Measurements from ENCODE around the gene PPDPF. TPM values are rescaled to one million over a fixed set of nuclear protein-coding genes. Genes with fewer than 3 reads are reported as not detected.
"Not testable (repeated sequence)": the region's sequence is repeated elsewhere in the genome, so short reads cannot be mapped to it uniquely, and the experiment has no call there.

The PPDPF gene
- total RNA-seq, 1 donor from 2014 or later, result 251 TPM

DNA sequence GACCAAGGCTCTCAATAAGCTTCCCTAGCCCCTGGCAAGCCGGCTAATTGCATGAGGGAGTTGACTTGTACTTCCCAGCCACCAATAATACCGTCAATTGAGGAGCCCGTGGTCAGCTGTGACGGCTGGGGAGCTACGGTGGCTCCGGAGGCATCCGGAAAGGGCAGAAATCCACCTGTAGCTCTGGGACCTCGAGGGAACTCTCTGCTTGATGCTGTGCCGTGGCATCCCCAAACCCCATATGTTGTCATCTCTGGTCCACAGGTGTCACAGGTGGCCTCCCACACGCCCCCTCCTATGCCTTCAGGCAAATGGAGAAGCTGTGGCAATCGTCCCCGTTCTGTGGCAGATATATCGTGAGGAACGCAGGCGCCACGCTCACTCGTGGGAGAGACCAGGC is 42.6 kb upstream of the PPDPF start:
- no peak overlapping the region for H2AFZ ChIP-seq (ENCODE audit: low read depth, low read length)
- no peak for FAIRE-seq

DNA sequence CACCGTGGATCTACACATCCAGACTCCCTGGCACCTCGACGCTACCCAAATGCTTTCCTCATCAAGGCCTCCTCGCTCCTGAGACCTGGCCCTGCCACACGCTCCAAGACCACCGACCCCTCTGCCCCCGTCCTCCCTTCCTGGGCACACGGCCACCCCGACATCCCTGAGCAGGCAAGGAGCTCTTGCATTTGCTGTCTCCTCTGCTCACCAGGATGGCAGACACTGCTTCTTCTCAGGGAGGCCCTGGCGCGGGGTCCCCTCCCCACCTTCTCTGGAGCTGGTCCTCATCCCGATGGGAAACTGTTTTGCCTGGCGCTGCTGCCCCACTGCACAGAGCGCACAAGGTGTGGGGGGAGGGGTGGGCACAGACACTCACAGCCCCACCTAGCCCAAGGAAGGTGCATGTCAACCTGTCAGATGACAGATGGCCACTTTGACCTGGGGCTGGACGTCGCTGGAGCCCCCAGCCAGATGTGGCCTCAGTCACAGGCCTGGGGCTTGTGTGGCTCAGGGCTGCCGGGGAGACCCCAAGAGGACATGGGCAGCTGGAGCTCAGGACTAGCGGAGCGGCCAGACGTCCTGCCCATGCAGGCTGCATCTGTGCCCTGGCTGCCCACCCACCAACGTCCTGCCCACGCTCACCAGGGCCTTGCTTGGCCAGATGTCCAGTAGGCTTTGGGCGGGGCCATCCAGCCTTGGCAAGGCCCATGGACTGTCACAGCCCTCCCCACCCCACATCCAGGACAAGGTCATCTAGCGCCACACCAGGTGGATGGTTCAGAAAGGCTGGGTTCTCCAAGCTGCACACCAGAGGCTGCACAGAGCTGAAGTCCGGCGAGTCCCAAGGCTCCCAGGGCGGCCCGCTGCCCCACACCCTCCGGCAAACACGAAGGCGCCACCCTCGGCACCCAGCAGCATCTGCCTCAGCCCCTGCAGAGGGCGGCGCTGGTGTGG is 41.9 kb upstream of the PPDPF start:
- Histone ChIP-seq H2AFZ (ENCODE audit: low read depth, low read length) (no peak overlapping the region), H3K4me1 (ENCODE audit: insufficient read depth, low read length) (peaks cover 3% of the 10 kb centered on the region), H4K20me1 (ENCODE audit: insufficient read depth, low read length) (peaks cover 7% of the 10 kb centered on the region), H3K36me3 (ENCODE audit: insufficient read depth, low read length) (no peaks in the 10 kb centered on the region), H3K27me3 (ENCODE audit: insufficient read depth, low read length) (peaks cover 24% of the 10 kb centered on the region), H3K4me2 (ENCODE audit: low read length) (no peak overlapping the region), H3K9ac (ENCODE audit: low read length) (no peak overlapping the region), H3K27ac (ENCODE audit: low read depth, low read length) (no peak overlapping the region), H3K4me3 (ENCODE audit: insufficient read depth, low read depth, low read length) (no peak overlapping the region), H3K9me3 (ENCODE audit: insufficient read depth, low read depth, low read length) (no peaks in the 10 kb centered on the region), H3K79me2 (ENCODE audit: insufficient read depth, low read length) (no peaks in the 10 kb centered on the region)
- DNase-seq (ENCODE audit: low read depth) (no peak), FAIRE-seq (no peak)
- no peak overlapping the region for H3K27ac Mint-ChIP-seq (ENCODE audit: unreplicated experiment)
- H3K4me3 Mint-ChIP-seq (ENCODE audit: unreplicated experiment), result no peak overlapping the region
- TF ChIP-seq, protein P1, sequence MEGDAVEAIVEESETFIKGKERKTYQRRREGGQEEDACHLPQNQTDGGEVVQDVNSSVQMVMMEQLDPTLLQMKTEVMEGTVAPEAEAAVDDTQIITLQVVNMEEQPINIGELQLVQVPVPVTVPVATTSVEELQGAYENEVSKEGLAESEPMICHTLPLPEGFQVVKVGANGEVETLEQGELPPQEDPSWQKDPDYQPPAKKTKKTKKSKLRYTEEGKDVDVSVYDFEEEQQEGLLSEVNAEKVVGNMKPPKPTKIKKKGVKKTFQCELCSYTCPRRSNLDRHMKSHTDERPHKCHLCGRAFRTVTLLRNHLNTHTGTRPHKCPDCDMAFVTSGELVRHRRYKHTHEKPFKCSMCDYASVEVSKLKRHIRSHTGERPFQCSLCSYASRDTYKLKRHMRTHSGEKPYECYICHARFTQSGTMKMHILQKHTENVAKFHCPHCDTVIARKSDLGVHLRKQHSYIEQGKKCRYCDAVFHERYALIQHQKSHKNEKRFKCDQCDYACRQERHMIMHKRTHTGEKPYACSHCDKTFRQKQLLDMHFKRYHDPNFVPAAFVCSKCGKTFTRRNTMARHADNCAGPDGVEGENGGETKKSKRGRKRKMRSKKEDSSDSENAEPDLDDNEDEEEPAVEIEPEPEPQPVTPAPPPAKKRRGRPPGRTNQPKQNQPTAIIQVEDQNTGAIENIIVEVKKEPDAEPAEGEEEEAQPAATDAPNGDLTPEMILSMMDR (IDR thresholded peaks at IDR 0.05; ENCODE audit: insufficient read depth, low read depth, low read length), result no peak
- no peak for TF ChIP-seq EZH2 (IDR thresholded peaks at IDR 0.05; ENCODE audit: insufficient read depth, low read length)
- H3K4me1 Mint-ChIP-seq (ENCODE audit: low read depth, unreplicated experiment), result no peaks in the 10 kb centered on the region
- peaks cover 55% of the 10 kb centered on the region for H3K27me3 Mint-ChIP-seq (ENCODE audit: low read depth, unreplicated experiment)
- H3K36me3 Mint-ChIP-seq (ENCODE audit: low read depth, unreplicated experiment), result peaks cover 2% of the 10 kb centered on the region
- no peaks in the 10 kb centered on the region for H3K9me3 Mint-ChIP-seq (ENCODE audit: unreplicated experiment)

More for the DNA sequence above, 42.6 kb upstream of the PPDPF start:
- H3K27me3 ChIP-seq (ENCODE audit: insufficient read depth, low read length), result peaks cover 27% of the 10 kb centered on the region
- H3K4me3 Mint-ChIP-seq (ENCODE audit: unreplicated experiment), result no peak overlapping the region
- no peak overlapping the region for H3K27ac Mint-ChIP-seq (ENCODE audit: unreplicated experiment)
- peaks cover 4% of the 10 kb centered on the region for H4K20me1 ChIP-seq (ENCODE audit: insufficient read depth, low read length)
- DNase-seq (ENCODE audit: low read depth), result no peak
- peaks cover 2% of the 10 kb centered on the region for H3K36me3 Mint-ChIP-seq (ENCODE audit: low read depth, unreplicated experiment)
- no peak overlapping the region for H3K4me3 ChIP-seq (ENCODE audit: insufficient read depth, low read depth, low read length)
- H3K4me2 ChIP-seq (ENCODE audit: low read length), result no peak overlapping the region
- TF ChIP-seq EZH2 (IDR thresholded peaks at IDR 0.05; ENCODE audit: insufficient read depth, low read length), result no peak
- TF ChIP-seq, protein P1 (IDR thresholded peaks at IDR 0.05; ENCODE audit: insufficient read depth, low read depth, low read length), result no peak
- H3K79me2 ChIP-seq (ENCODE audit: insufficient read depth, low read length), result no peaks in the 10 kb centered on the region
- peaks cover 3% of the 10 kb centered on the region for H3K4me1 ChIP-seq (ENCODE audit: insufficient read depth, low read length)
- no peaks in the 10 kb centered on the region for H3K9me3 ChIP-seq (ENCODE audit: insufficient read depth, low read depth, low read length)
- no peaks in the 10 kb centered on the region for H3K4me1 Mint-ChIP-seq (ENCODE audit: low read depth, unreplicated experiment)
- no peaks in the 10 kb centered on the region for H3K9me3 Mint-ChIP-seq (ENCODE audit: unreplicated experiment)
- peaks cover 55% of the 10 kb centered on the region for H3K27me3 Mint-ChIP-seq (ENCODE audit: low read depth, unreplicated experiment)
- no peak overlapping the region for H3K27ac ChIP-seq (ENCODE audit: low read depth, low read length)
- H3K9ac ChIP-seq (ENCODE audit: low read length), result no peak overlapping the region
- no peaks in the 10 kb centered on the region for H3K36me3 ChIP-seq (ENCODE audit: insufficient read depth, low read length)

DNA sequence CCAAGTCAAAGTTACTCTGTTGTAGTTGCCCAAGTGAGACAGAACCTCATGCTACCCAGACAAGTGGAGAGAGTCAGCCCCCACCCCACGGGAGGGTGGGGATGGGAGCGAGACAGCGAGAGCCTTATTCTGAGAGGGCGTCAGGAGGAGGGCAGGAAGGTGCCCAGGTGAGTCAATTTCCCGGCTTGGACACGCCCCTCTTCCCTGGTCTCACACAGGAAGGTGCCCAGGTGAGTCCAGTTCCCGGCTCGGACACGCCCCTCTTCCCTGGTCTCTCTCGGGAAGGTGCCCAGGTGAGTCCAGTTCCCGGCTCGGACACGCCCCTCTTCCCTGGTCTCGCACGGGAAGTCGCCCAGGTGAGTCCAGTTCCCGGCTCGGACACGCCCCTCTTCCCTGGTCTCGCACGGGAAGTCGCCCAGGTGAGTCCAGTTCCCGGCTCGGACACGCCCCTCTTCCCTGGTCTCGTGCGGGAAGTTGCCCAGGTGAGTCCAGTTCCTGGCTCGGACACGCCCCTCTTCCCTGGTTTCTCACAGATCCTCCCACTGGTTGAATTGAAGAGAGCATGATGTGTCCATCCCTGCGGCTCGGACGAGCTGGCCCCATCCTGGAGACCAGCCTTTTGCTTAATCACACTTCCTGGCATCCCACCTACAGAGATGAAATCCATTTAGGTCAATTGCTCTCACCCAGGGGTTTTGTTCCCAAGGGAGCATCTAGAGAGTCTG is 40.7 kb upstream of the PPDPF start:
- not testable (repeated sequence) for H3K36me3 ChIP-seq (ENCODE audit: insufficient read depth, low read length); H3K79me2 ChIP-seq (ENCODE audit: insufficient read depth, low read length); H4K20me1 ChIP-seq (ENCODE audit: insufficient read depth, low read length); DNase-seq (ENCODE audit: low read depth); H3K27ac ChIP-seq (ENCODE audit: low read depth, low read length); H3K36me3 Mint-ChIP-seq (ENCODE audit: low read depth, unreplicated experiment); H3K4me1 Mint-ChIP-seq (ENCODE audit: low read depth, unreplicated experiment); H3K4me3 Mint-ChIP-seq (ENCODE audit: unreplicated experiment); H2AFZ ChIP-seq (ENCODE audit: low read depth, low read length); H3K4me1 ChIP-seq (ENCODE audit: insufficient read depth, low read length); FAIRE-seq; H3K4me3 ChIP-seq (ENCODE audit: insufficient read depth, low read depth, low read length); H3K9me3 Mint-ChIP-seq (ENCODE audit: unreplicated experiment); H3K9ac ChIP-seq (ENCODE audit: low read length); H3K9me3 ChIP-seq (ENCODE audit: insufficient read depth, low read depth, low read length); H3K4me2 ChIP-seq (ENCODE audit: low read length)
- peaks cover 13% of the 10 kb centered on the region for H3K27me3 ChIP-seq (ENCODE audit: insufficient read depth, low read length)
- Mint-ChIP-seq H3K27ac (ENCODE audit: unreplicated experiment) (peak overlapping the region; percentile 26), H3K27me3 (ENCODE audit: low read depth, unreplicated experiment) (peaks cover 48% of the 10 kb centered on the region)

Data from astrocyte (in vitro differentiated cells and primary cell).